ENCODE data around the gene PLA2R1.
"Not testable (repeated sequence)": the region's sequence is repeated elsewhere in the genome, so short reads cannot be mapped to it uniquely, and the experiment has no call there.

The PLA2R1 gene

GRCh38 chr2:159982842-159983785 lies 79.3 kb downstream of the PLA2R1 start:
- no peak for DNase-seq (ENCODE audit: low read depth in 2 of 2)

- DNase-seq (ENCODE audit: low read depth in 2 of 2), result no peak
Observed at GRCh38 chr2:159982270-159982669, 80.1 kb downstream of the PLA2R1 start.

DNA sequence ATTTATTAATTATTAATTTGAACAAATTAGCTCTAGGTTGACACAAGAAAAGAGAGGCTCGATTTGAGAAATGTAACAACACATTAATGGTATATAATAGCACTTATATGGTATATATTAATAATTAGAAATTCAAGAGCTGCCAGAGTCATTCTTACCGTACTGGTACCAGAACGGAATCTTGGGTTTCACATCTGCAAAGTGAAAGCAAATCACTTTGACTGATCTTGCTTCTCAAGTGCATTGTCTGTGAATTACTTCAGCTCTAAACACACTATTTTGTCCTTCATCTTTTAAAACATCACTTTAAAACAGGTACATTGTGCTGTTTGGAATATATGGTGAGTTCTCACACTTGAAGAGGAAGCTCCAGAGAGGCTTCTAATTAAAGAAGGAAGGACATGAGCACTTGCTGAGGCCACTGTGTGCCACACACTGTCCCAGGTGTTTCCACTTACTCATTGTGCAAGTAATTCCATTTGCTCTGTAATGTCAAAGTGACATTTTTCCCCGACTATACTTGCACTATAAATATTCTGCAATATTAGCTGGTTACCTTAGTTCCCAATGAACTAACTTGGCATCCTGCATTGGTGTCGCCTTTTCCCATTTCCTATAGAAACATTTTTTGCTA lies 85.8 kb downstream of the PLA2R1 start:
- DNase-seq (ENCODE audit: low read depth in 2 of 2), result no peak

GRCh38 chr2:159973325-159973724 lies 89.1 kb downstream of the PLA2R1 start:
- DNase-seq (ENCODE audit: low read depth in 2 of 2), result no peak

DNA sequence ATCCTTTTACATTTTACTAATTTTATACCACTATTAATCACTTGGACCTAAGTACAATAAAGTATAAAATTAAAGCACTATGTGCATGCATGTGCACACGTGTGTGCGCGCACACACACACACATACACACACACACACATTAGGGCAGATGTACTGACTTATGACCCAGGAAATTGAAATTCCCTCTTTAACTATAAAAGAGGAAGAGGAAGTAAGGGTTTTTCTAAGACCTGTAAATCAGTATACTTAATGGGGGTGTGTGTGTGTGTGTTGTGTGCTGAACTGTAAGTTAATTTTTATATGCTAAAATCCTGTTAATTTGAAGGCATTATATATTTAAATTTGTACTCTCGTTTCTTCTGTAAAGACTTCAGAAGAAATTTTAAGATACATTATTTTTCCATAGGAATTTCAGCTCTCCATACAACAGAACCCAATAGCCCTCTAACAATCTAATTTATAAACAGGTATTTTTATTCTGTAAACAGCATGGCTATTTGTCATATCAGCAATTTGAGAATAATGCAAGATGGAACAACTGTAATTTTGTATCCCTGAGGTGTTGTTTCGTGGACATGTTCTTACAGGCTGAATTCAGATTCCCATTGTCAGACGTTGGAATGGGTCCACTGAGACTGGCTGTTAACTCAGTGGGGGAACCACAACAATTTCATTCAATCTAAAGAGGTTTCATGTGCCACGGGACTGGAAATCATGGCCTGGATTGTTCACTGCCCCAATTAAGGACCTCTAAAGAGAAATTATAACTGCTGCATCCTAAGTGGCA lies 90.9 kb downstream of the PLA2R1 start:
- DNase-seq (ENCODE audit: low read depth in 2 of 2), result no peak

- DNase-seq (ENCODE audit: low read depth in 2 of 2), result not testable (repeated sequence)
Observed at GRCh38 chr2:159970548-159970947, 91.9 kb downstream of the PLA2R1 start.

DNA sequence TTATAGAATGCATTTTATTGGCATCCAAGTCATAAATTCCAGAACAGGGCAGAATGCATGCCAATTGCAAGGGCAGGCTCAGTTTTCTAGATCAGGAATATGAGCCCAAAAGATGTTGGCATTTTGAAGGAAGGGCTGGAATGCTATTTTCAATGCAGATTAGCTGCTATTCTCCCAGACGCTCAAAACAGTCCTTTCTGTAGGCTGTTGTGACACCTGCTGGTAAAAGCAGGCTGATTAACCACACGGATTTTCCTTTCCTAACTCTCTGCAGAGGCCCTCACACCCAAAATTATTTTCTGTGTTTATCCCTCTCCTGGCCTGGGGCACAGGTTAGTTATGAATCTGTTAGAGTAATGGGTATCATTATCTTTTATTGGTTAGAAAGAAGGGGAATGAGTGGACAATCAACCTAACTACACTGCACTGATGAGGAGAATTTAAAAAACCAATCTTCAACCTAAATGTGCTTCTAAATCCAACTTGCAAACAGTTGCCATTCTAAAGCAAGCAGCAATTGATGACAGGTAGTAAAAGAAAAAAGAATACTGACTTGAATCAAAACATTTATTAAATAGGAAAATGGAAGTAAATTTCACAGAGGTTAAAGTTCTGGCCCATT lies 94.0 kb downstream of the PLA2R1 start:
- no peak for DNase-seq (ENCODE audit: low read depth in 2 of 2)

- DNase-seq (ENCODE audit: low read depth in 2 of 2), result no peak
Observed at GRCh38 chr2:159963700-159964099, 98.7 kb downstream of the PLA2R1 start.

DNA sequence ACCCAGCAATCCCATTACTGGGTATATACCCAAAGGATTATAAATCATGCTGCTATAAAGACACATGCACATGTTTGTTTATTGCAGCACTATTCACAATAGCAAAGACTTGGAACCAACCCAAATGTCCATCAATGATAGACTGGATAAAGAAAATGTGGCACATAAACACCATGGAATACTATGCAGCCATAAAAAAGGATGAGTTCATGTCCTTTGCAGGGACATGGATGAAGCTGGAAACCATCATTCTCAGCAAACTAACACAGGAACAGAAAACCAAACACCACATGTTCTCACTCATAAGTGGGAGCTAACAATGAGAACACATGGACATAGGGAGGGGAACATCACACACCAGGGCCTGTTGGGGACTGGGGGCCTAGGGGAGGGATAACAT lies 99.9 kb downstream of the PLA2R1 start:
- DNase-seq (ENCODE audit: low read depth in 2 of 2), result not testable (repeated sequence)

DNA sequence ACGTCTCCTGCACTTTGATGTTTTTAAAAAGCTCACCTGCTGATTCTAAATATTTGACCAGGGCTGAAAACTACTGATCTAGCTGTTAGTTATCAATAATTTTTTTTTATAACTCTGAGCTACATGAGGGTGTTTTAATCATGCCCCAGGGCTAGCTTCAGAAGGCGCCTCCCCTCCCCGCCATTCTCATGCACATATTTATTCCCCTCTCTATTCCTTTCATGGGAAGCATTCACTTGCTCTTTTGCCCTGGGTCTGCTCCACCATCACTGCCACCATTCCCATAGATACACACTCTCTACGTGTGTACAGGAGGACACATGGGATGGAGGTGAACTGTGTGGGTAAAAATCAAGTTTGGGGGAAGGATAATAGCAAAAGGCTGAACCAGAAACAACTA lies 101.0 kb downstream of the PLA2R1 start:
- no peak for DNase-seq (ENCODE audit: low read depth in 2 of 2)

- DNase-seq (ENCODE audit: low read depth in 2 of 2), result no peak
Observed at GRCh38 chr2:159961037-159961436, 101.4 kb downstream of the PLA2R1 start.

GRCh38 chr2:159960414-159960813 lies 102.0 kb downstream of the PLA2R1 start:
- DNase-seq (ENCODE audit: low read depth in 2 of 2), result no peak

GRCh38 chr2:159959136-159959535 lies 103.3 kb downstream of the PLA2R1 start:
- DNase-seq (ENCODE audit: low read depth in 2 of 2), result no peak

- no peak for DNase-seq (ENCODE audit: low read depth in 2 of 2)
Observed at GRCh38 chr2:159953136-159953823, 109.1 kb downstream of the PLA2R1 start.

- no peak for DNase-seq (ENCODE audit: low read depth in 2 of 2)
Observed at GRCh38 chr2:159946326-159946999, 116.0 kb downstream of the PLA2R1 start.

- no peak for DNase-seq (ENCODE audit: low read depth in 2 of 2)
Observed at GRCh38 chr2:159944874-159945273, 117.5 kb downstream of the PLA2R1 start.

DNA sequence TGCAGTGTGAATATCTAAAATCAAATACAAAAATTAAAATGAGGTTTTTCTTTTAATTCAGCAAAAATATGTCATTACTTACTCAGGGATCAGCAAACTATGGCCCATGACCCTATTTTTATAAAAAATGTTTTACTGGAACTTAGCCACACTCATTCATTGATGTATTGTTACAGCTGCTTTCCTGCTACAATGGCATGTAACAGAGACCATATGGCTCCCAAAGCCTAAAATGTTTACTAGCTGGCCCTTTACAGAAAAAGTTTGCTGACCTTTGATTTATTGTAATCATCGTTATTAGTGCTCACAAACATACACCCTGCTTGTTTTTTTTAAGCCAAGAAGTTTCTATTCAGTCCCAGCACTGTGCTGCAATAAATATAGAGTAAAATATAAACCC lies 120.3 kb downstream of the PLA2R1 start:
- no peak for DNase-seq (ENCODE audit: low read depth in 2 of 2)

- no peak for DNase-seq (ENCODE audit: low read depth in 2 of 2)
Observed at GRCh38 chr2:159941729-159942128, 120.7 kb downstream of the PLA2R1 start.

GRCh38 chr2:159939946-159940345 lies 122.5 kb downstream of the PLA2R1 start:
- DNase-seq (ENCODE audit: low read depth in 2 of 2), result no peak

DNA sequence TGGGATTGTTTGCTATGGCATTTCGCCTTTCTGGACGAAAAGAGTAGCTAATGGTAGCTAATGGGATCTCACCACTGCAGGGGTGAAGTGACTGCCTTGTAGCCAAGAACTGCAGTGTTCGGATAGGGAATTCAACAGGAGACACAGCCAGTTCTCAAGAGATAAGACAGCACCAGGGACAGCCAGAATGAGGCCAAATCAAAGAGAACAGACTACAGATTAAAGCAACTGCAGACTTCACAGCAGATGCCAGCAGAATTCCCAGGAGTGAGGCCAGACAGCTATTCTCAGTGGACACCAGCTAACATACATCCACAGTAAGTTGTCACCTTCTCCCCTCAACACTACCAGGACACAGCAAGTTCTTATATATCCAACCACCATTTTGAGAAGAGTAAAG lies 124.0 kb downstream of the PLA2R1 start:
- DNase-seq (ENCODE audit: low read depth in 2 of 2), result no peak

GRCh38 chr2:159936471-159936870 lies 125.9 kb downstream of the PLA2R1 start:
- DNase-seq (ENCODE audit: low read depth in 2 of 2), result no peak

All from stimulated activated CD4-positive, alpha-beta T cell treated with anti-CD3 and anti-CD28 coated beads, Interleukin-4, amount 100 ng/mL, for 48 hours (primary cell).